RWPE2 (cell line): ENCODE data around the gene RIPK1.
"Not testable (repeated sequence)": the region's sequence is repeated elsewhere in the genome, so short reads cannot be mapped to it uniquely, and the experiment has no call there.

Experiments used
- ATAC-seq: fragments of 200-7000 bp; cut with Tn5 transposase; 3 replicates; pipeline ENCODE4 v1.9.1; 2021; ENCODE audit warnings: low read depth
- DNase-seq: peaks from one replicate; pipeline ENCODE4 v3.0.0-alpha.2; 2020; ENCODE audit warnings: low spot score
- H3K27ac ChIP-seq: fragments of 450-650 bp; 2 replicates; pipeline ENCODE4 v1.5.1; 2017; ENCODE audit warnings: mild to moderate bottlenecking; ENCODE audit not compliant: poor library complexity, severe bottlenecking
- H3K27me3 ChIP-seq: fragments of 250-450 bp; sonication (Bioruptor Pico); 2 replicates; pipeline ENCODE4 v1.5.1; 2021; ENCODE audit warnings: mild to moderate bottlenecking, moderate library complexity; ENCODE audit not compliant: insufficient read depth, poor library complexity, severe bottlenecking
- H3K36me3 ChIP-seq: fragments of 250-450 bp; sonication (Bioruptor Pico); 2 replicates; pipeline ENCODE4 v1.5.1; 2020; ENCODE audit warnings: low read depth, mild to moderate bottlenecking, moderate library complexity
- H3K4me1 ChIP-seq: fragments of 250-450 bp; sonication (Bioruptor Pico); 2 replicates; pipeline ENCODE4 v1.5.1; 2021; ENCODE audit warnings: mild to moderate bottlenecking, moderate library complexity; ENCODE audit not compliant: insufficient read depth, poor library complexity, severe bottlenecking
- H3K4me3 ChIP-seq: fragments of 250-450 bp; sonication (Bioruptor Pico); 2 replicates; pipeline ENCODE4 v1.5.1; 2021; ENCODE audit warnings: mild to moderate bottlenecking, moderate library complexity; ENCODE audit not compliant: severe bottlenecking
- H3K9me3 ChIP-seq: fragments of 250-450 bp; sonication (Bioruptor Pico); 2 replicates; pipeline ENCODE4 v1.5.1; 2021; ENCODE audit warnings: mild to moderate bottlenecking, moderate library complexity; ENCODE audit not compliant: severe bottlenecking
- CTCF ChIP-seq: fragments of 450-650 bp; IDR thresholded peaks from one replicate; pipeline ENCODE4 v1.5.1; 2017; ENCODE audit warnings: mild to moderate bottlenecking, moderate library complexity; ENCODE audit not compliant: poor library complexity, severe bottlenecking

Gene RIPK1

DNA sequence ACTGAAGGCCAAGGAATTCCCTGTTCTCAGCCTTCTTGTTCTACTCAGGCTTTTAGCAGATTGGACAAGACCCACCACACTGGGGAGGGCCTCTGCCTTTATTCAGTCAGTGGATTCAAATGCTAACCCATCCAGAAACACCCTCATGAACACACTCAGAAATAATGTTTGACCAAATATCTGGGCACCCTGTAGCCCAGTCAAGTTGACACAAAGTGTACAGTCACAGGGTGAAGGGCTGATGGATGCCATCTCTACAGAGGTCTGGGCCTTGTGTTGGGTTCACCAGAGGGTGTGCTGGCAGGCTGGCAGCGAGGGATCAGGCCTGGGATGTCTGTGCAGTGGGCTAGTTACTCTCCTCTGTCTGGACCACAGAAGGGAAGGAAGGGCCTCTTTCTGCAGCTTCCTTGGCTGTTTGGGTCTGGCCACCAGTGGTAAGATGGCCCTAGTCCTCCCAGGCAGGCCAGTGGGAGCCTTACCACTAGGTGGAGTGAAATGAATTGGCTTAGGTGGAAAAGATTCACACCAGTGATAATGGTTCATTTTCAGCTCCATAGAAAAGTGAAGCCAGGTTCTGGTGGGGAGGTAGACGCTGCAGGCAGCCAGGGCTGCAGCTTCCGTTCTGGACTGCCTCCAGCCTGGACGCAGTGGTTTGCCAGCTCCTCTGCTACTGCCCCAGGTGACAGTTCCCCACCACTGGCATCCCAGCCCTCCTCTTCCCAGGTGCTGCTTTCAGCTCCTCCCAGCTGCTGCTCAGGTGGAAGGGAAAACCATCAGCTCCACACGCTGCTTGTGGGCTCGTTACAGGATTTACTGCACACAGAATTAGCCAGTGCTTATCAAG, 79.8 kb downstream of the RIPK1 start:
- Histone ChIP-seq H3K36me3 (0 out of 2 replicates have a peak, but pooled peaks cover 2% of the 10 kb centered on the region), H3K4me1 (no peaks in the 10 kb centered on the region), H3K4me3 (no peak overlapping the region), H3K9me3 (no peaks in the 10 kb centered on the region), H3K27me3 (no peaks in the 10 kb centered on the region), H3K27ac (no peak overlapping the region)
- DNase-seq = no peak
- TF ChIP-seq CTCF = no peak
- ATAC-seq = no peak

- Histone ChIP-seq H3K4me3 (no peak overlapping the region), H3K9me3 (no peaks in the 10 kb centered on the region), H3K27ac (no peak overlapping the region), H3K36me3 (peaks cover 18% of the 10 kb centered on the region), H3K4me1 (no peaks in the 10 kb centered on the region), H3K27me3 (no peaks in the 10 kb centered on the region)
- DNase-seq = no peak
- TF ChIP-seq CTCF = no peak
- ATAC-seq = no peak
These were observed 83.4 kb downstream of the RIPK1 start for GRCh38 chr6:3151691-3152090.

- no peak overlapping the region for H3K4me3 ChIP-seq
- ATAC-seq = no peak
These were observed 84.4 kb downstream of the RIPK1 start for GRCh38 chr6:3152689-3153088.

GRCh38 chr6:3155416-3155815, 87.1 kb downstream of the RIPK1 start:
- not testable (repeated sequence) for ATAC-seq, H3K27me3 ChIP-seq, H3K4me3 ChIP-seq, DNase-seq, H3K27ac ChIP-seq, H3K9me3 ChIP-seq
- peaks cover 18% of the 10 kb centered on the region for H3K36me3 ChIP-seq
- H3K4me1 ChIP-seq = peaks cover 11% of the 10 kb centered on the region

More at GRCh38 chr6:3152689-3153088, 84.4 kb downstream of the RIPK1 start:
- H3K27me3 ChIP-seq = no peaks in the 10 kb centered on the region
- no peaks in the 10 kb centered on the region for H3K4me1 ChIP-seq
- no peak overlapping the region for H3K27ac ChIP-seq
- no peak for DNase-seq
- peaks cover 18% of the 10 kb centered on the region for H3K36me3 ChIP-seq
- H3K9me3 ChIP-seq = no peaks in the 10 kb centered on the region
- TF ChIP-seq CTCF = no peak

GRCh38 chr6:3156184-3157130, 88.2 kb downstream of the RIPK1 start:
- H3K36me3 ChIP-seq = peaks cover 18% of the 10 kb centered on the region
- peaks cover 11% of the 10 kb centered on the region for H3K4me1 ChIP-seq
- H3K27me3 ChIP-seq, ATAC-seq, H3K27ac ChIP-seq, DNase-seq, H3K9me3 ChIP-seq: not testable (repeated sequence)
- peak overlapping the region; percentile 90 for H3K4me3 ChIP-seq
